Measurements from ENCODE around the gene ESYT1.

- no peak for TF ChIP-seq CTCF (IDR thresholded peaks at IDR 0.05)
- TF ChIP-seq POLR2AphosphoS5 (IDR thresholded peaks at IDR 0.05): no peak
- no peak for TF ChIP-seq POLR2A (IDR thresholded peaks at IDR 0.05)
- no peak for TF ChIP-seq EP300 (IDR thresholded peaks at IDR 0.05)
These were observed 50.3 kb downstream of the ESYT1 start for GRCh38 chr12:56178347-56178746.
